Naive thymus-derived CD8-positive, alpha-beta T cell (primary cell): ENCODE measurements around the gene SLC44A3. TPM values are rescaled to one million over a fixed set of nuclear protein-coding genes. Genes with fewer than 3 reads are reported as not detected.
A peak's percentile ranks its signal among the peaks of the same experiment; 100 is the strongest.

Source experiments
- ATAC-seq, 2 donors: fragments of 150-1000 bp; cut with Tn5 transposase in 1 of 2; sonication (Bioruptor Pico), chemical (Tn5 transposase) in 1 of 2; 1 replicate in 1 of 2; 2 replicates in 1 of 2; pipeline ENCODE4 v1.10.0; 2021; ENCODE audit warnings: mild to moderate bottlenecking in 2 of 2, moderate library complexity in 2 of 2
- POLR2A ChIA-PET: fragments of 350-600 bp; sonication (Branson Sonifier 250); formaldehyde crosslinking; loops from one replicate; lab custom pipeline; 2021; ENCODE audit warnings: antibody characterized with exemption; lab: Charles Lee
- DNase-seq, 10 donors: peaks; one replicate each; pipeline versions ENCODE4 v3.0.0 to v3.0.0-alpha.2; 2020 to 2022
- H3K27ac Mint-ChIP-seq, 10 donors: one replicate each; pipeline ENCODE4 v1.8.0; 2020 to 2022; ENCODE audit warnings: mild to moderate bottlenecking in 10 of 10, mixed read lengths in 10 of 10, moderate library complexity in 4 of 10, inconsistent platforms in 1 of 10
- H3K27me3 Mint-ChIP-seq, 5 donors: one replicate each; pipeline ENCODE4 v1.8.0; 2021 to 2022; ENCODE audit warnings: mixed read lengths in 5 of 5
- H3K36me3 Mint-ChIP-seq, 3 donors: one replicate each; pipeline ENCODE4 v1.8.0; 2020 to 2022; ENCODE audit warnings: mixed read lengths in 3 of 3, mild to moderate bottlenecking in 2 of 3, inconsistent platforms in 1 of 3
- H3K4me1 Mint-ChIP-seq, 4 donors: one replicate each; pipeline ENCODE4 v1.8.0; 2021 to 2022; ENCODE audit warnings: mixed read lengths in 4 of 4
- H3K4me3 Mint-ChIP-seq, 10 donors: one replicate each; pipeline ENCODE4 v1.8.0; 2020 to 2022; ENCODE audit warnings: mild to moderate bottlenecking in 10 of 10, mixed read lengths in 10 of 10, moderate library complexity in 6 of 10, inconsistent platforms in 1 of 10
- H3K9me3 Mint-ChIP-seq, 9 donors: one replicate each; pipeline ENCODE4 v1.8.0; 2020 to 2022; ENCODE audit warnings: mixed read lengths in 9 of 9, mild to moderate bottlenecking in 3 of 9, inconsistent platforms in 1 of 9, moderate library complexity in 1 of 9
- polyA plus RNA-seq, 3 donors: library from polyadenylated mRNA; unstranded; fragments of 300-500 nt; fragmentation: Illumina TruSeq; gene quantifications; one replicate each; pipeline ENCODE4 v1.2.3, GENCODE V29; 2021
- total RNA-seq, 8 experiments: library from RNA in 2 of 8; stranded (reverse) in 2 of 8; gene quantifications; one replicate each; pipeline ENCODE4 v1.2.3 and lab custom pipeline; 2021 to 2026

Gene SLC44A3
- total and polyA plus RNA-seq, 5 experiments from 2014 or later, result not detected

GRCh38 chr1:94872771-94873495 lies 52.8 kb downstream of the SLC44A3 start:
- DNase-seq (no peak), ATAC-seq (no peak)
- Mint-ChIP-seq H3K27ac (no peak overlapping the region), H3K4me1 (peaks cover 0 to 8% (median 6%) of the 10 kb centered on the region in 4 donors), H3K27me3 (peaks cover 0 to 9% (median 1%) of the 10 kb centered on the region in 5 donors), H3K4me3 (no peak overlapping the region), H3K9me3 (peaks cover 0 to 2% (median 0%) of the 10 kb centered on the region in 9 donors), H3K36me3 (no peaks in the 10 kb centered on the region)
- POLR2A ChIA-PET, result no interaction called here

- H3K27ac Mint-ChIP-seq, result no peak overlapping the region
- H3K9me3 Mint-ChIP-seq, result peaks cover 0 to 2% (median 0%) of the 10 kb centered on the region in 9 donors
- POLR2A ChIA-PET, result no interaction called here
- DNase-seq, result no peak
- no peaks in the 10 kb centered on the region for H3K36me3 Mint-ChIP-seq
- H3K27me3 Mint-ChIP-seq, result peaks cover 0 to 9% (median 1%) of the 10 kb centered on the region in 5 donors
- no peak overlapping the region for H3K4me3 Mint-ChIP-seq
- ATAC-seq, result no peak
- peaks cover 2 to 8% (median 6%) of the 10 kb centered on the region in 4 donors for H3K4me1 Mint-ChIP-seq
Measured at GRCh38 chr1:94873520-94874351, 53.6 kb downstream of the SLC44A3 start.

GRCh38 chr1:94874423-94874822 lies 54.3 kb downstream of the SLC44A3 start:
- Mint-ChIP-seq H3K9me3 (peaks cover 0 to 2% (median 0%) of the 10 kb centered on the region in 9 donors), H3K36me3 (no peaks in the 10 kb centered on the region), H3K4me1 (peaks cover 2 to 8% (median 6%) of the 10 kb centered on the region in 4 donors), H3K4me3 (no peak overlapping the region), H3K27me3 (peaks cover 0 to 9% (median 1%) of the 10 kb centered on the region in 5 donors), H3K27ac (no peak overlapping the region)
- ATAC-seq (no peak), DNase-seq (no peak)
- POLR2A ChIA-PET, result no interaction called here

- H3K36me3 Mint-ChIP-seq, result no peaks in the 10 kb centered on the region
- no peak for DNase-seq
- peak overlapping the region in 1 of 10 donors; percentile 26 for H3K27ac Mint-ChIP-seq
- H3K4me1 Mint-ChIP-seq, result peaks cover 2 to 8% (median 6%) of the 10 kb centered on the region in 4 donors
- POLR2A ChIA-PET, result no interaction called here
- H3K4me3 Mint-ChIP-seq, result no peak overlapping the region
- no peak for ATAC-seq
- peaks cover 0 to 9% (median 1%) of the 10 kb centered on the region in 5 donors for H3K27me3 Mint-ChIP-seq
- H3K9me3 Mint-ChIP-seq, result peaks cover 0 to 2% (median 0%) of the 10 kb centered on the region in 9 donors
Measured at GRCh38 chr1:94875794-94876193, 55.6 kb downstream of the SLC44A3 start.

GRCh38 chr1:94876362-94876761 lies 56.2 kb downstream of the SLC44A3 start:
- ATAC-seq (no peak), DNase-seq (no peak)
- Mint-ChIP-seq H3K27me3 (peaks cover 0 to 9% (median 1%) of the 10 kb centered on the region in 5 donors), H3K27ac (no peak overlapping the region), H3K4me3 (no peak overlapping the region), H3K4me1 (peaks cover 2 to 8% (median 6%) of the 10 kb centered on the region in 4 donors), H3K36me3 (no peaks in the 10 kb centered on the region), H3K9me3 (peaks cover 0 to 2% (median 0%) of the 10 kb centered on the region in 9 donors)
- POLR2A ChIA-PET, result no interaction called here

- H3K4me1 Mint-ChIP-seq, result peaks cover 2 to 16% (median 13%) of the 10 kb centered on the region in 4 donors
- peaks cover 0 to 9% (median 0%) of the 10 kb centered on the region in 5 donors for H3K27me3 Mint-ChIP-seq
- H3K27ac Mint-ChIP-seq, result no peak overlapping the region
- H3K9me3 Mint-ChIP-seq, result peaks cover 0 to 2% (median 0%) of the 10 kb centered on the region in 9 donors
- ATAC-seq, result no peak
- POLR2A ChIA-PET, result no interaction called here
- peaks cover 0 to 3% (median 0%) of the 10 kb centered on the region in 3 donors for H3K36me3 Mint-ChIP-seq
- no peak for DNase-seq
- no peak overlapping the region for H3K4me3 Mint-ChIP-seq
Measured at GRCh38 chr1:94878329-94878728, 58.2 kb downstream of the SLC44A3 start.

- DNase-seq, result peak in 4 of 10 donors; percentile 6 to 30 (median 21)
- Mint-ChIP-seq H3K27me3 (peaks cover 0 to 3% (median 0%) of the 10 kb centered on the region in 5 donors), H3K27ac (peak overlapping the region; percentile 17 to 91 (median 82)), H3K9me3 (peaks cover 0 to 2% (median 0%) of the 10 kb centered on the region in 9 donors), H3K4me3 (peak overlapping the region; percentile 19 to 81 (median 67)), H3K36me3 (peaks cover 0 to 3% (median 0%) of the 10 kb centered on the region in 3 donors), H3K4me1 (peaks cover 0 to 15% (median 14%) of the 10 kb centered on the region in 4 donors)
- POLR2A ChIA-PET, result no interaction called here
- ATAC-seq, result peak; percentile 77 to 83
Measured at GRCh38 chr1:94883691-94884090, 63.5 kb downstream of the SLC44A3 start.

GRCh38 chr1:94884106-94884505 lies 63.9 kb downstream of the SLC44A3 start:
- Mint-ChIP-seq H3K27me3 (peaks cover 0 to 3% (median 0%) of the 10 kb centered on the region in 5 donors), H3K4me1 (peaks cover 0 to 15% (median 14%) of the 10 kb centered on the region in 4 donors), H3K9me3 (peaks cover 0 to 2% (median 0%) of the 10 kb centered on the region in 9 donors), H3K4me3 (peak overlapping the region in 5 of 10 donors; percentile 19 to 81 (median 69)), H3K36me3 (peaks cover 0 to 3% (median 0%) of the 10 kb centered on the region in 3 donors), H3K27ac (peak overlapping the region in 6 of 10 donors; percentile 17 to 89 (median 84))
- DNase-seq (no peak), ATAC-seq (no peak)
- POLR2A ChIA-PET, result no interaction called here

GRCh38 chr1:94884507-94884906 lies 64.3 kb downstream of the SLC44A3 start:
- Mint-ChIP-seq H3K4me3 (no peak overlapping the region), H3K27ac (peak overlapping the region in 2 of 10 donors; percentile 87), H3K4me1 (peaks cover 0 to 15% (median 14%) of the 10 kb centered on the region in 4 donors), H3K36me3 (peaks cover 0 to 3% (median 0%) of the 10 kb centered on the region in 3 donors), H3K27me3 (peaks cover 0 to 3% (median 0%) of the 10 kb centered on the region in 5 donors), H3K9me3 (peaks cover 0 to 2% (median 0%) of the 10 kb centered on the region in 9 donors)
- no peak for ATAC-seq
- POLR2A ChIA-PET, result no interaction called here
- DNase-seq, result no peak

- Mint-ChIP-seq H3K4me1 (peaks cover 0 to 15% (median 14%) of the 10 kb centered on the region in 4 donors), H3K27ac (no peak overlapping the region), H3K36me3 (peaks cover 0 to 4% (median 0%) of the 10 kb centered on the region in 3 donors), H3K9me3 (peaks cover 0 to 2% (median 0%) of the 10 kb centered on the region in 9 donors), H3K4me3 (no peak overlapping the region), H3K27me3 (peaks cover 0 to 3% (median 0%) of the 10 kb centered on the region in 5 donors)
- POLR2A ChIA-PET, result no interaction called here
- ATAC-seq (no peak), DNase-seq (no peak)
Measured at GRCh38 chr1:94886361-94886760, 66.2 kb downstream of the SLC44A3 start.

GRCh38 chr1:94887106-94887505 lies 66.9 kb downstream of the SLC44A3 start:
- peaks cover 0 to 3% (median 0%) of the 10 kb centered on the region in 5 donors for H3K27me3 Mint-ChIP-seq
- POLR2A ChIA-PET, result no interaction called here
- H3K27ac Mint-ChIP-seq, result no peak overlapping the region
- ATAC-seq (no peak), DNase-seq (no peak)
- H3K9me3 Mint-ChIP-seq, result peaks cover 0 to 2% (median 0%) of the 10 kb centered on the region in 9 donors
- H3K36me3 Mint-ChIP-seq, result peaks cover 0 to 4% (median 0%) of the 10 kb centered on the region in 3 donors
- peaks cover 0 to 15% (median 14%) of the 10 kb centered on the region in 4 donors for H3K4me1 Mint-ChIP-seq
- H3K4me3 Mint-ChIP-seq, result no peak overlapping the region

- peaks cover 0 to under 1% (median 0%) of the 10 kb centered on the region in 9 donors for H3K9me3 Mint-ChIP-seq
- H3K27me3 Mint-ChIP-seq, result peaks cover 0 to 3% (median 0%) of the 10 kb centered on the region in 5 donors
- peaks cover 0 to 14% (median 12%) of the 10 kb centered on the region in 4 donors for H3K4me1 Mint-ChIP-seq
- DNase-seq, result no peak
- H3K4me3 Mint-ChIP-seq, result no peak overlapping the region
- no peak for ATAC-seq
- H3K27ac Mint-ChIP-seq, result peak overlapping the region in 1 of 10 donors; percentile 90
- peaks cover 0 to 3% (median 0%) of the 10 kb centered on the region in 3 donors for H3K36me3 Mint-ChIP-seq
- POLR2A ChIA-PET, result no interaction called here
Measured at GRCh38 chr1:94887603-94888171, 67.5 kb downstream of the SLC44A3 start.
